SK-N-SH (cell line): Measurements from ENCODE around the gene PALM2AKAP2. TPM values are rescaled to one million over a fixed set of nuclear protein-coding genes. Genes with fewer than 3 reads are reported as not detected.

Experiments used
- CTCF ChIA-PET: fragments of 300-600, 350-600 bp; formaldehyde crosslinking; extraction: SDS; loops from one replicate; lab custom pipeline; 2021; lab: Yijun Ruan, JAX
- POLR2A ChIA-PET: fragments of 350-600 bp; sonication (Branson Sonifier 250); formaldehyde crosslinking; extraction: SDS; loops from one replicate; lab custom pipeline; 2020; ENCODE audit warnings: antibody characterized with exemption, inconsistent platforms; lab: Yijun Ruan, JAX
- DNase-seq: peaks from one replicate; pipeline ENCODE4 v3.0.0; 2012
- H2AFZ ChIP-seq: fragments of 200-600 bp; sonication (generic); 2 replicates; pipeline ENCODE4 v1.8.1; 2016; ENCODE audit warnings: antibody characterized with exemption, mild to moderate bottlenecking, low read depth
- H3F3A ChIP-seq: fragments of 200-600 bp; sonication (generic); replicated peaks from 2 replicates; pipeline ENCODE3; 2016; ENCODE audit warnings: antibody characterized with exemption, mild to moderate bottlenecking; ENCODE audit not compliant: insufficient read depth
- H3K27ac ChIP-seq, 2 experiments: fragments of 200-500 bp in 1 of 2; fragments of 200-600 bp in 1 of 2; sonication (Bioruptor generic) in 1 of 2; sonication (generic), shearing (Covaris generic) in 1 of 2; 2 replicates each; pipeline versions ENCODE4 v1.5.1 to v1.6.1; 2014 to 2016; ENCODE audit warnings: low read depth in 2 of 2, inconsistent platforms in 1 of 2, low read length in 1 of 2, mild to moderate bottlenecking in 1 of 2, mixed read lengths in 1 of 2
- H3K27me3 ChIP-seq: fragments of 200-600 bp; sonication (generic), shearing (Covaris generic); 2 replicates; pipeline ENCODE4 v1.6.1; 2016; ENCODE audit warnings: mixed run types; ENCODE audit not compliant: insufficient read depth
- H3K36me3 ChIP-seq, 2 experiments: fragments of 200-500 bp in 1 of 2; fragments of 200-600 bp in 1 of 2; sonication (Bioruptor generic) in 1 of 2; sonication (generic) in 1 of 2; replicated peaks in 1 of 2; 2 replicates each; pipeline versions ENCODE3 to v1.5.1; 2014 to 2016; ENCODE audit warnings: low read length in 1 of 2, mild to moderate bottlenecking in 1 of 2; ENCODE audit not compliant: insufficient read depth in 2 of 2, control insufficient read depth in 1 of 2
- H3K4me1 ChIP-seq, 2 experiments: fragments of 200-500 bp in 1 of 2; fragments of 200-600 bp in 1 of 2; sonication (Bioruptor generic) in 1 of 2; sonication (generic), shearing (Covaris generic) in 1 of 2; 2 replicates each; pipeline versions ENCODE4 v1.5.1 to v1.6.1; 2014 to 2016; ENCODE audit warnings: low read depth in 1 of 2, low read length in 1 of 2, mixed run types in 1 of 2; ENCODE audit not compliant: insufficient read depth in 2 of 2, control insufficient read depth in 1 of 2
- H3K4me2 ChIP-seq: fragments of 200-600 bp; sonication (generic), shearing (Covaris generic); 2 replicates; pipeline ENCODE4 v1.6.1; 2017; ENCODE audit warnings: mixed run types
- H3K4me3 ChIP-seq, 2 experiments: fragments of 200-500 bp in 1 of 2; fragments of 200-600 bp in 1 of 2; sonication (Bioruptor generic) in 1 of 2; sonication (generic), shearing (Covaris generic) in 1 of 2; 2 replicates each; pipeline versions ENCODE4 v1.5.1 to v1.8.1; 2014 to 2016; ENCODE audit warnings: low read depth in 2 of 2, inconsistent platforms in 1 of 2, low read length in 1 of 2, mild to moderate bottlenecking in 1 of 2, mixed read lengths in 1 of 2, moderate library complexity in 1 of 2
- H3K79me2 ChIP-seq: fragments of 200-600 bp; sonication (generic); 2 replicates; pipeline ENCODE4 v1.8.1; 2017; ENCODE audit warnings: mild to moderate bottlenecking; ENCODE audit not compliant: insufficient read depth
- H3K9ac ChIP-seq: fragments of 200-600 bp; sonication (generic); 2 replicates; pipeline ENCODE4 v1.6.1; 2017; ENCODE audit warnings: mixed run types
- H3K9me2 ChIP-seq: fragments of 200-600 bp; sonication (generic); 2 replicates; pipeline ENCODE4 v1.6.1; 2017; ENCODE audit warnings: mixed run types
- H3K9me3 ChIP-seq: fragments of 200-600 bp; sonication (generic); 2 replicates; pipeline ENCODE4 v1.6.1; 2017; ENCODE audit warnings: mixed run types, mild to moderate bottlenecking, moderate library complexity
- H4K20me1 ChIP-seq: fragments of 200-600 bp; sonication (generic); 2 replicates; pipeline ENCODE4 v1.6.1; 2017; ENCODE audit warnings: mild to moderate bottlenecking, mixed run types; ENCODE audit not compliant: insufficient read depth
- CHD2 ChIP-seq: fragments of 150-350 bp; IDR thresholded peaks from 2 replicates; pipeline ENCODE4 v1.6.1; 2018; ENCODE audit warnings: low read length; ENCODE audit not compliant: partially characterized antibody
- CTCF ChIP-seq: fragments of 200-600 bp; sonication (generic); IDR thresholded peaks from 2 replicates; pipeline ENCODE4 v1.6.1; 2017; ENCODE audit warnings: antibody characterized with exemption, mild to moderate bottlenecking, moderate library complexity
- EZH2phosphoT487 ChIP-seq: fragments of 200-600 bp; sonication (generic); IDR thresholded peaks from 2 replicates; pipeline ENCODE4 v1.6.1; 2017; ENCODE audit warnings: low read depth, mixed run types, mild to moderate bottlenecking, antibody characterized with exemption, moderate library complexity, borderline replicate concordance
- FOXM1 ChIP-seq: IDR thresholded peaks from 2 replicates; pipeline ENCODE4 v1.4.0; 2012; ENCODE audit warnings: low read depth, mild to moderate bottlenecking
- GATA2 ChIP-seq: sonication (generic); formaldehyde crosslinking; IDR thresholded peaks from 2 replicates; pipeline ENCODE4 v1.5.0; 2020; ENCODE audit warnings: mild to moderate bottlenecking, missing genetic modification reagents
- MAX ChIP-seq: IDR thresholded peaks from 2 replicates; pipeline ENCODE4 v1.4.0; 2012; ENCODE audit warnings: low read depth
- MEF2A ChIP-seq: IDR thresholded peaks from 2 replicates; pipeline ENCODE4 v1.4.0; 2012; ENCODE audit warnings: low read depth, borderline replicate concordance
- MXI1 ChIP-seq: IDR thresholded peaks from 2 replicates; pipeline ENCODE4 v1.6.1; 2012; ENCODE audit warnings: mild to moderate bottlenecking, low read depth, low read length, improper control_type of control experiment
- PBX3 ChIP-seq: IDR thresholded peaks from 2 replicates; pipeline ENCODE4; 2012
- RAD21 ChIP-seq: IDR thresholded peaks from 2 replicates; pipeline ENCODE4 v1.6.1; 2012; ENCODE audit warnings: mild to moderate bottlenecking, low read length
- RCOR1 ChIP-seq: fragments of 150-350 bp; IDR thresholded peaks from 2 replicates; pipeline ENCODE4 v1.6.1; 2017; ENCODE audit warnings: antibody characterized with exemption, low read length
- RFX5 ChIP-seq: IDR thresholded peaks from 2 replicates; pipeline ENCODE4 v1.6.1; 2012; ENCODE audit warnings: mild to moderate bottlenecking, improper control_type of control experiment, low read length
- RXRA ChIP-seq: IDR thresholded peaks from 2 replicates; pipeline ENCODE4 v1.4.0; 2012; ENCODE audit warnings: low read depth, mild to moderate bottlenecking, borderline replicate concordance
- SMC3 ChIP-seq: IDR thresholded peaks from 2 replicates; pipeline ENCODE4 v1.6.1; 2012; ENCODE audit warnings: low read depth, low read length, improper control_type of control experiment
- TAF1 ChIP-seq: IDR thresholded peaks from 2 replicates; pipeline ENCODE4 v1.6.1; 2012; ENCODE audit warnings: low read depth, mild to moderate bottlenecking, low read length, moderate library complexity, borderline replicate concordance
- TEAD4 ChIP-seq: IDR thresholded peaks from 2 replicates; pipeline ENCODE4 v1.4.0; 2012; ENCODE audit warnings: mild to moderate bottlenecking, borderline replicate concordance; ENCODE audit not compliant: insufficient read depth
- USF1 ChIP-seq: IDR thresholded peaks from 2 replicates; pipeline ENCODE4 v1.4.0; 2012; ENCODE audit warnings: low read depth, borderline replicate concordance
- ZBTB33 ChIP-seq: IDR thresholded peaks from 2 replicates; pipeline ENCODE4 v1.4.0; 2012; ENCODE audit warnings: low read depth, borderline replicate concordance
- WGBS: methylation state at CpG from one replicate; pipeline ENCODE4 v1.1.6; 2017; ENCODE audit warnings: low lambda C conversion rate; 5-methylcytosine and 5-hydroxymethylcytosine counted together
- polyA plus RNA-seq, 3 experiments: library from polyadenylated mRNA; depleted of rRNA; stranded (reverse); fragments of >200 nt; gene quantifications; 2 replicates each; pipeline ENCODE4 v1.2.3, GENCODE V29; 2012
- TF ChIP-seq, protein P1 (sequence below): IDR thresholded peaks from 2 replicates; pipeline ENCODE4 v1.6.1; 2012; ENCODE audit warnings: mild to moderate bottlenecking, low read depth, low read length, moderate library complexity

Gene PALM2AKAP2
- polyA plus RNA-seq, 1 of the 3 experiments (the other 2 are of a cell fraction) = 4.3 TPM

GRCh38 chr9:109735801-109736200, 44.2 kb upstream of the PALM2AKAP2 start:
- WGBS = 48% methylated on average over 6 of the region's 6 CpGs
- no peak overlapping the region for H2AFZ ChIP-seq
- H3K27me3 ChIP-seq = no peaks in the 10 kb centered on the region; the same call in 1 of the 2 replicates

GRCh38 chr9:109737295-109737694, 42.7 kb upstream of the PALM2AKAP2 start:
- Histone ChIP-seq H3K9me3 (no peaks in the 10 kb centered on the region), H3K27ac (no peak overlapping the region), H3K36me3 (no peaks in the 10 kb centered on the region), H3K9me2 (no peaks in the 10 kb centered on the region), H3K4me2 (no peak overlapping the region), H3K9ac (no peak overlapping the region), H3K4me3 (no peak overlapping the region), H3K4me1 (no peaks in the 10 kb centered on the region; a peak in 1 of 4 replicates), H2AFZ (no peak overlapping the region), H3F3A (no peaks in the 10 kb centered on the region), H3K79me2 (no peaks in the 10 kb centered on the region), H4K20me1 (no peaks in the 10 kb centered on the region), H3K27me3 (no peaks in the 10 kb centered on the region; the same call in 1 of the 2 replicates)
- ChIA-PET CTCF (no interaction called here), POLR2A (no interaction called here)
- no peak for DNase-seq
- WGBS = no CpG with 5 or more reads among the region's 1 CpG
- TF ChIP-seq USF1 = no peak
- TF ChIP-seq RFX5 = no peak
- TF ChIP-seq TEAD4 = no peak
- no peak for TF ChIP-seq EZH2phosphoT487
- TF ChIP-seq MEF2A = no peak
- no peak for TF ChIP-seq TAF1
- TF ChIP-seq CTCF = no peak
- no peak for TF ChIP-seq PBX3
- no peak for TF ChIP-seq MAX
- no peak for TF ChIP-seq ZBTB33

More at GRCh38 chr9:109735801-109736200, 44.2 kb upstream of the PALM2AKAP2 start:
- ChIA-PET POLR2A (no interaction called here), CTCF (no interaction called here)
- H3K9me3 ChIP-seq = no peaks in the 10 kb centered on the region
- no peaks in the 10 kb centered on the region for H3F3A ChIP-seq
- TF ChIP-seq MEF2A (no peak), MXI1 (no peak), CHD2 (no peak), RCOR1 (no peak), RFX5 (no peak), RXRA (no peak), TEAD4 (no peak), GATA2 (CRISPR knock-in tag) (no peak), SMC3 (no peak), FOXM1 (no peak), RAD21 (no peak)
- TF ChIP-seq, protein P1, sequence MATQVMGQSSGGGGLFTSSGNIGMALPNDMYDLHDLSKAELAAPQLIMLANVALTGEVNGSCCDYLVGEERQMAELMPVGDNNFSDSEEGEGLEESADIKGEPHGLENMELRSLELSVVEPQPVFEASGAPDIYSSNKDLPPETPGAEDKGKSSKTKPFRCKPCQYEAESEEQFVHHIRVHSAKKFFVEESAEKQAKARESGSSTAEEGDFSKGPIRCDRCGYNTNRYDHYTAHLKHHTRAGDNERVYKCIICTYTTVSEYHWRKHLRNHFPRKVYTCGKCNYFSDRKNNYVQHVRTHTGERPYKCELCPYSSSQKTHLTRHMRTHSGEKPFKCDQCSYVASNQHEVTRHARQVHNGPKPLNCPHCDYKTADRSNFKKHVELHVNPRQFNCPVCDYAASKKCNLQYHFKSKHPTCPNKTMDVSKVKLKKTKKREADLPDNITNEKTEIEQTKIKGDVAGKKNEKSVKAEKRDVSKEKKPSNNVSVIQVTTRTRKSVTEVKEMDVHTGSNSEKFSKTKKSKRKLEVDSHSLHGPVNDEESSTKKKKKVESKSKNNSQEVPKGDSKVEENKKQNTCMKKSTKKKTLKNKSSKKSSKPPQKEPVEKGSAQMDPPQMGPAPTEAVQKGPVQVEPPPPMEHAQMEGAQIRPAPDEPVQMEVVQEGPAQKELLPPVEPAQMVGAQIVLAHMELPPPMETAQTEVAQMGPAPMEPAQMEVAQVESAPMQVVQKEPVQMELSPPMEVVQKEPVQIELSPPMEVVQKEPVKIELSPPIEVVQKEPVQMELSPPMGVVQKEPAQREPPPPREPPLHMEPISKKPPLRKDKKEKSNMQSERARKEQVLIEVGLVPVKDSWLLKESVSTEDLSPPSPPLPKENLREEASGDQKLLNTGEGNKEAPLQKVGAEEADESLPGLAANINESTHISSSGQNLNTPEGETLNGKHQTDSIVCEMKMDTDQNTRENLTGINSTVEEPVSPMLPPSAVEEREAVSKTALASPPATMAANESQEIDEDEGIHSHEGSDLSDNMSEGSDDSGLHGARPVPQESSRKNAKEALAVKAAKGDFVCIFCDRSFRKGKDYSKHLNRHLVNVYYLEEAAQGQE = no peak
- H3K4me1 ChIP-seq = no peaks in the 10 kb centered on the region; a peak in 1 of 4 replicates
- no peak overlapping the region for H3K4me3 ChIP-seq
- H3K27ac ChIP-seq = no peak overlapping the region
- H3K36me3 ChIP-seq = no peaks in the 10 kb centered on the region
- no peaks in the 10 kb centered on the region for H3K9me2 ChIP-seq
- DNase-seq = no peak
- no peaks in the 10 kb centered on the region for H4K20me1 ChIP-seq
- H3K79me2 ChIP-seq = no peaks in the 10 kb centered on the region
- H3K4me2 ChIP-seq = no peak overlapping the region
- no peak overlapping the region for H3K9ac ChIP-seq
